GM21786 (cell line): ENCODE measurements around the gene MBOAT2.
"Not testable (repeated sequence)": the region's sequence is repeated elsewhere in the genome, so short reads cannot be mapped to it uniquely, and the experiment has no call there.

Experiments used
- ATAC-seq: cut with Tn5 transposase; IDR thresholded peaks from one replicate; pipeline ENCODE4 v1.9.1; 2021; ENCODE audit not compliant: unreplicated experiment

The MBOAT2 gene

GRCh38 chr2:8962890-8963289 lies 40.6 kb downstream of the MBOAT2 start:
- ATAC-seq: no peak

GRCh38 chr2:8957628-8958027 lies 45.9 kb downstream of the MBOAT2 start:
- ATAC-seq: no peak

- ATAC-seq: no peak
Measured at GRCh38 chr2:8956774-8957173, 46.7 kb downstream of the MBOAT2 start.

- no peak for ATAC-seq
Measured at GRCh38 chr2:8954990-8955389, 48.5 kb downstream of the MBOAT2 start.

GRCh38 chr2:8953525-8953924 lies 50.0 kb downstream of the MBOAT2 start:
- no peak for ATAC-seq

GRCh38 chr2:8939486-8940114 lies 63.9 kb downstream of the MBOAT2 start:
- ATAC-seq: no peak

- ATAC-seq: no peak
Measured at GRCh38 chr2:8938384-8938783, 65.1 kb downstream of the MBOAT2 start.

- ATAC-seq: no peak
Measured at GRCh38 chr2:8935982-8936381, 67.5 kb downstream of the MBOAT2 start.

GRCh38 chr2:8934338-8934737 lies 69.1 kb downstream of the MBOAT2 start:
- ATAC-seq: no peak

- no peak for ATAC-seq
Measured at GRCh38 chr2:8932702-8933101, 70.8 kb downstream of the MBOAT2 start.

GRCh38 chr2:8930185-8930584 lies 73.3 kb downstream of the MBOAT2 start:
- ATAC-seq: not testable (repeated sequence)

- no peak for ATAC-seq
Measured at GRCh38 chr2:8929128-8929527, 74.4 kb downstream of the MBOAT2 start.

GRCh38 chr2:8927510-8928455 lies 75.7 kb downstream of the MBOAT2 start:
- no peak for ATAC-seq

- ATAC-seq: no peak
Measured at GRCh38 chr2:8926356-8926755, 77.1 kb downstream of the MBOAT2 start.

- ATAC-seq: no peak
Measured at GRCh38 chr2:8925411-8925810, 78.1 kb downstream of the MBOAT2 start.

- ATAC-seq: no peak
Measured at GRCh38 chr2:8923183-8923582, 80.3 kb downstream of the MBOAT2 start.

- no peak for ATAC-seq
Measured at GRCh38 chr2:8922431-8922830, 81.1 kb downstream of the MBOAT2 start.

- ATAC-seq: no peak
Measured at GRCh38 chr2:8918412-8918811, 85.1 kb downstream of the MBOAT2 start.

GRCh38 chr2:8915941-8916340 lies 87.5 kb downstream of the MBOAT2 start:
- ATAC-seq: no peak

- ATAC-seq: not testable (repeated sequence)
Measured at GRCh38 chr2:8913767-8914166, 89.7 kb downstream of the MBOAT2 start.

GRCh38 chr2:8907764-8908288 lies 95.7 kb downstream of the MBOAT2 start:
- ATAC-seq: no peak

GRCh38 chr2:8903924-8904323 lies 99.6 kb downstream of the MBOAT2 start:
- not testable (repeated sequence) for ATAC-seq
